Activated CD8-positive, alpha-beta memory T cell treated with anti-CD3 and anti-CD28 coated beads for 1 hour (primary cell): Measurements from ENCODE around the gene STRIP1.
A peak's percentile ranks its signal among the peaks of the same experiment; 100 is the strongest.

ENCODE experiments used
- DNase-seq, 2 donors: peaks; one replicate each; pipeline ENCODE4 v3.0.0-alpha.2; 2020; ENCODE audit warnings: low read depth in 1 of 2; ENCODE audit errors: extremely low read depth in 1 of 2

The STRIP1 gene

DNA sequence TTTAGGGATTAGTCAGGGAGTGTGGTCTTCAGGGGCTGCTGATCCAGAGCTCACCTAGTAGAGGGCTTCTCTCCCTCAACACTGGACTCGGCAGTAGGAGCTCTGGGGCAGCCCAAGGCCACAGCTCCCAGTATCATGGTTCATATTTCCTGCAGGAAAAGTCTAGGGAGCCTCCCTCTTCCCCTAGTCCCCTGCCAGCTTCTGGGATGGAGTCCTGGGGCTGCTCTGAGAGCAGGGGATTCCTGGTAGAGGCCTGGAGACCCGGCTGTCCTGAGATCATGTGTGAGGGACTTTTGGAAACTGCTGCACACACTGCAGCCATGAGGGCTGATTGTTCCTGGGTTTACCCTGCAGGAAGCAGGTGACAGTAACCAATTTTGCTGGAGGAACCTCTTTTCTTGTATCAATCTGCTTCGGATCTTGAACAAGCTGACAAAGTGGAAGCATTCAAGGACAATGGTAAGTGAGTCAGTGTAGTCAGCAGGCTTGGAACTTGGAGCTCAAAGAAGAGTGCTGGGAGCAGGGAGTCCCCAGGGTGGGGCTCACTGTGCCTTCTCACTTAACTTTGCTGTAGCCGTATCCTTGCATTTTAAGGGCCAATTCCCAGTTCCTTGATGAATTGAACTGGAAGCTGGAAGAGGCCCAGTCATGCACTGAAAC, 16.3 kb downstream of the STRIP1 start:
- no peak for DNase-seq

DNA sequence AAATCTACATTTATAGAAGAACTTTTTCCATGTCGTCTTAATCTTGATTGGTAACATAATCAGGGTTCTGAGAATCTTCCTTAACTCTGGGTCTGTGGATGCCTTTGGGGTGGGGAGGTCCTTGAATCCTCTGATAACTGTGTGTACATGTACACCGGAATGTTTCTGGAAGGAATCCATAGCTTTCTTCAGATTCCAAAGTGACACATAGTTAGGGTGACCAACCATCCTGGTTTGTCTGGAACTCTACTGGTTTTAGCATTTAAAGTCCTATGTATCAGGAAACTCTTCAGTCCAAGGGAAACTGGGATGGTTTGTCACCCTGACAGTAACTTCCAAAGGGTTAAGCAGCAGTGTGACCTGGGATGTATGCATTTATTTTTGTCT, 16.8 kb downstream of the STRIP1 start:
- DNase-seq, result no peak

DNA sequence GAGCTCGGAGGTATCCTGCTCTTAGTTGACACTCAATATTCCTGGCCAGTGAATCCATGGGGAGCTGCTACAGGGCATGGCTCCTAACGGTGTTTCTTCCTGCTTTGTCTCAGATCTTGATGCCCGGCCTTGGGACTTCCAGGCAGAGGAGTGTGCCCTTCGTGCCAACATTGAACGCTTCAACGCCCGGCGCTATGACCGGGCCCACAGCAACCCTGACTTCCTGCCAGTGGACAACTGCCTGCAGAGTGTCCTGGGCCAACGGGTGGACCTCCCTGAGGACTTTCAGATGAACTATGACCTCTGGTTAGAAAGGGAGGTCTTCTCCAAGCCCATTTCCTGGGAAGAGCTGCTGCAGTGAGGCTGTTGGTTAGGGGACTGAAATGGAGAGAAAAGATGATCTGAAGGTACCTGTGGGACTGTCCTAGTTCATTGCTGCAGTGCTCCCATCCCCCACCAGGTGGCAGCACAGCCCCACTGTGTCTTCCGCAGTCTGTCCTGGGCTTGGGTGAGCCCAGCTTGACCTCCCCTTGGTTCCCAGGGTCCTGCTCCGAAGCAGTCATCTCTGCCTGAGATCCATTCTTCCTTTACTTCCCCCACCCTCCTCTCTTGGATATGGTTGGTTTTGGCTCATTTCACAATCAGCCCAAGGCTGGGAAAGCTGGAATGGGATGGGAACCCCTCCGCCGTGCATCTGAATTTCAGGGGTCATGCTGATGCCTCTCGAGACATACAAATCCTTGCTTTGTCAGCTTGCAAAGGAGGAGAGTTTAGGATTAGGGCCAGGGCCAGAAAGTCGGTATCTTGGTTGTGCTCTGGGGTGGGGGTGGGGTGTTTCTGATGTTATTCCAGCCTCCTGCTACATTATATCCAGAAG, 19.4 kb downstream of the STRIP1 start:
- peak; percentile 19 to 54 for DNase-seq

DNA sequence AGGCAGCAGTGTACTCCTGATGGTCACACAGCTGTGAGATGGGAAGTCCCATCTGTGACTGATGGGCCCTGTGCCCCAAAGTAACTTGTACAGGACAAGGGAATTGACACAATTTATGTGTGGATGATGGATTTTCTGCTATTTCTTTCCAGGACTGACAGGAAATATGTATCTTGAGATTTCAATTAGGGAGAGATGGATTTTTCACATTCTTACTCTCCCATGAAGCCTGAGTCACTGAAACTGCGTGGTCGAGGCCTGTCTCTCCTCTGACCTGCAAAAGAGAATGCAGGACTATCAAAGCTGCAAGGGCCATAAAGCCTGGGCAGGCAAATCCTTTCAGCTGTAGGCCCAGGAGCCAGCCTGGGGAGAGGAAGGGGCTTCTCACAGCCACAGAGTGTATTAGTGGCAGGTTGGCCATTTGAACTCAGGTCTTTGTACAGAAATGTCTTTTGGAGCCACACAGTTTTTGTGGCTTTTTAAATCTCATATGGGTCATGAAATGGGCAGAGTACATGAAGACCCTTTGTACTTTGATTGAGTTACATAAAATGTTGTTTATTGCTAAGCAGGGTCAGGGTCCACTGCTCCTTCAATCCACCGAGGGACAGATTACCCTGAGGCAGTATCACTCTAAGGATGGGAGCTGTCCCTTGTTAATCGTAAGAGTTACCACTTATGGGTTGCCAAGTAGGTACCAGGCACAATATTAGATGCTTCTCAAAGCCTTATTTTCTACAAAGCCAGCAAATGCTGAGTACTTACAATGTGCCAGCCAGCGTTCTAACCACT, 21.3 kb downstream of the STRIP1 start:
- no peak for DNase-seq

DNA sequence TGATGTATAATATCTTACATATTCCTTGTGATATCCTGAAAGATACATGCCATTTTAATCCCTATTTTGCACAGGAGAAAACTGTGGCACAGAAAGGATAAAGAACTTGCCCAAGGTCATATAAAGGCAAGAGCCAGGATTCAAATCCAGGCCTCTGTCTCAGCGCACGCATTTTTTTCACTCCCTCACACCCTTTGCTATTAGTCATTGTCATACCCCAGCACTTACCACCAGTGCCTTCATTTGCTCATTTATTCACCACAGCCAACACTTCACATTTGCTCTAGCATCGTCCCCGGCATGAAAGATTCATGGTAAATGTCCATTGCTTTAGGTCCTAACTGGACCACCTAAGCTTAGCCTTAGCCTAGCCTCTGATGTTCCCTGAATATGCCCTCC, 21.9 kb downstream of the STRIP1 start:
- DNase-seq, result no peak

DNA sequence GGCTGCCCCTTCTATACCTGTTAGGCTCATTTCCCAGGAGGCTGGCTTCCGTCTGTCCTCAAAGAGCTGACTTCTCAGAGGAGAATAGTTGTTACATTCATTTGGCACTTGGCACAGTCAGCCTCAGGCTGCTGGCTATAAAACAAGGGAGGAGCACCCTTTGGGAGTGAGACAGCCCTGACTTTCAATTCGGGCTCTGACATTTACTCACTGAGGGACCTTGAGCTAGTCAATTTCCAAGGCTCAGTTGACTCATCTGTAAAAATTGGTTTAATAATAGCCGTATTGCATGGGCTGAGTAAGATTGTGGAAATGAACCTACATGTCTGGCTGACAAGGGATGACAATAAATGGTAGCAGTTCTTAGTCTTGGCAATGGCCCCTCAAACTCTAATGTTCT, 22.4 kb downstream of the STRIP1 start:
- no peak for DNase-seq

DNA sequence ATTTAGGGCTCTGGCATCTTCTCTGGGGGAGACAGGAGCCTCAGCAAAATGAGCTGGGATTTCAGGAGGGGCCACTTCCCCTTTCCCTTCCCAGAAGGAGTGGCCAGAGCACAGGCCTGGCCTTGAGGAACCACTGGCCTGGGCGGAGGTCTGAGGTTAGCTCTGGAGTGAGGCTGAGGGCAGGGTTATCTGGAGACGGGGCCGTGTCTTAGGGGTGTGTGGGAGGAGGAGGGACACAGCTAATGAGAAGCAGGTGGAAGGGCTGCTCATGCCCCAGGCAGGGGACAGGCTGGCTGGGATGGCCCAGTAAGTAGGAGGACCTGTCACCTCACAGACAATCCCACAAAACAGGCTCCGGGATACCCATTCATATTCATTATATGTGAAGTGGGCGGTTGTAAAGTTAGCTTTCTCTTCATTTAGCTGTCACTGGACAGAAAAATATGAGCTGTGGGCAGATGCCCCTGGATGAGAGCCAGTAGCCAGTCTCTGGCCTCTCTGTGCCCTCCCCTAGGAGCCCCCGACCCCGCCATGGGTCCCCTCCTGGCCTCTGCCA, 23.6 kb downstream of the STRIP1 start:
- no peak for DNase-seq

DNA sequence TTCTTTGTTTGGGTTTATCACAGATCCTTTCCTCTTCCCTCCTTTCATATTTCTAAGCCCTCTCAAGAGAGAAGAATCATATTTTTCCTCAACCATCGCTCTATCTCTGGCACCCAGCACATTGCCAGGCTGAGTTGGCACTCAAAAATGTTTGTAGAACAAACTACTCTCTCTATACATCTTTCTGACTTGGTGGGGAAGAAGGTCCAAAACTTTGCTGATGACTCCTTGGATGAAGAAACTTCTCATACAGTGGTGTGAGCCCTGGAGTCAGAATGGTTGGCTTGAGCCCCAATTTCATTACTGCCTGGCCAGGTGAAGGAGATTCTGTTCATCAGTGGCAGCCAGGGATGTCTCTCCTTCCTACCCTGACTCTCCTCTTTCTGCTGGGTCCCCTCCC, 24.2 kb downstream of the STRIP1 start:
- no peak for DNase-seq

DNA sequence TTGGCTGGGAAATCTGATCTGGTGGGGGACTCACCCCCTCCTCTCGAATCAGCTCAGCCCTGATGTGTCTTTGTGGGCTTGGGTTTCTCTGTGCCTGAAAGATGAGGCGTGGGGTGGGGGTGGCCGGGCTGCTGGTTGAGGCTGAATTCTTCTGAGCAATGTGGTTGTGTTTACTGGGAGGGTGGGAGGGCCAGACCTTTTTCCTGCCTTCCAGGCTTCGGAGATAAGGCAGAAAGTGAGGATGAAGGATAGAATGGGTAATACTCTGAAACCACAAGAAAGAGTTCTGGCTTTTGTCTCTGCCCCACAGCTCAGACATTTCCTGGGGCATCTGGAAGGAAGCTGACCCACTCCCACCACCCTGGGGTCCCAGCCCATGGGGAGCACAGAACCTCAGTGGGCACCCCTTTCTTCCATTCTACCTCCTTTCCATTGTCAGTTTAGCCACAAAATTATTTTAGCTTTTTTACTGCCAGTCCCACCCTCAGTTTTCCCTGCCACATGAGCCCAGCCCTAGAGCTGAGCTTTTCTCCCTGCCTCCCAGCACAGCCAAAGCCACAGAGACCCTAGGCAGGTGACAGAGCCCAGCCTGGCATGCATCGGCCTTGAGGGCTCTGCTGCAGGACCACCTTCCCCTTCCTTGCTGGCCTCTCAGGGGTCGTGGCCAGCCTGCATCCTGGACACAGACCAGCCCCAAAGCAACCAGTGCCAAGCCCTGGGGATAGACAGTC, 24.9 kb downstream of the STRIP1 start:
- no peak for DNase-seq

DNA sequence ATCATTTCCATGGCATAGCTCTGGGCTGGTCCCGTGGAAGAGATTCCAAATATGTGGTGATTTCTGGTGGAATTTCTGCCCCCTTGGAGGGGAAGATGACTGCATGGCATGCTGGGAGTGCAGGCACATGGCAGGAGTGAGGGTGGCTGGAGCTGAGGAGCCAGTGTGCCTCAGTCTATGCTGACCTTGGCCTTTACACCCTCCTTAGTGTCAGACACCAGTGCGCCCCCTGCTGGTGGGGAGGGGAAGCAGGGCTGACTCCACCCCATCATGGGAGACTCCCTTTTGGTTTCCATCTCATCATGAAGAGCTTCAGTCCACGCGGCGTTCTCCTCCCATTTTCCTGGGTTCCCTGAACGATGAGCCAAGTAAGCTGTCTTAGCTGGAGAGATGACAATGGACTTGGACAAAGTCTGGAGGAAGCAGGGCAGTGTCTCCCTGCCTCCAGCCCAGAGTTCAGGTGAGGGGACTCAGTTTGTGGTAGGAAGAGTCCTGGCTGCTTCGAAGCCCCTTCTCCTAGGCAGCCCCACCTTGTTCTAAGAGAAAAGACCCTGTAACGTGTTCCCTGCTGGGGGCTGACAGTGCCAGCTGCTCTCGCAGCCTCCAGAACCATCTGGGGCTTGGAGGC, 25.7 kb downstream of the STRIP1 start:
- peak; percentile 24 to 59 for DNase-seq

DNA sequence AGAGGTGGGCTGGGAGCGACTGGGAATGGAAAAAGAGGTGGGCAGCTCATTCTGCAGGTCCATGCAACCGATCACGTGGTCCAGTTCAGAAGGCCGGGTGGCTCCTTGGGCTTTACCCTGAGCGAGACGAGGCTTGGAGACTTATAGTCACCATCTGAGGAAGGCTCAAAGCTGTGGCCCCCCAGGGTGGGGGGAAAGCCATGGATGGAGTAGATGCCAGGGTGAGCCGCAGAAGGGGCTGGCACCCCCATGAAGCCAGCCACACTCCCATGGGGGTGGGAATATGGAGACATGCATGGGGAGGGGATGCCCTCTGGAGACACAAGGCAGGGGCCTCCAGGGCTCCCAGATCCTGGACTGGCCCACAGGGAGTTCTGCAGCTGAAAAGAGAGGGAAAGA, 26.2 kb downstream of the STRIP1 start:
- no peak for DNase-seq

DNA sequence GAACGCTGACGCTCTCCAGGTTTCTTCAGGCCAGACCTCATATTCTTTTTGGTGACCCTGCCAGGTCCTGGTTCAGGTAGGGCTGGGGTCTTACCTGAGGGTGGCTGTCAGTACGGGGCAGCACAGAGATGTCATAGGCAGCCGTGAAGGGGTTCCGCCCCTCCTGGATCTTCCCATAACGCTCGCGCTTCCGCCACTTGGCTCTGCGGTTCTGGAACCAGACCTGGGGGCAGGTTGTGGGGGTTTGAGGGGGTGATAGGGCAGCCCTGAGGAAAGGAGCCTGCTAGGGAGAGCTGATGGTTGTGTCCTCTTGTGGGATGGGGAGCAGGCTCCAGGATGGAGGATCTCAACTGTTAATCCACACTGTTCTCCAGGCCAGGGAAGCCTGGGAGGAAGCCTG, 26.9 kb downstream of the STRIP1 start:
- no peak for DNase-seq

DNA sequence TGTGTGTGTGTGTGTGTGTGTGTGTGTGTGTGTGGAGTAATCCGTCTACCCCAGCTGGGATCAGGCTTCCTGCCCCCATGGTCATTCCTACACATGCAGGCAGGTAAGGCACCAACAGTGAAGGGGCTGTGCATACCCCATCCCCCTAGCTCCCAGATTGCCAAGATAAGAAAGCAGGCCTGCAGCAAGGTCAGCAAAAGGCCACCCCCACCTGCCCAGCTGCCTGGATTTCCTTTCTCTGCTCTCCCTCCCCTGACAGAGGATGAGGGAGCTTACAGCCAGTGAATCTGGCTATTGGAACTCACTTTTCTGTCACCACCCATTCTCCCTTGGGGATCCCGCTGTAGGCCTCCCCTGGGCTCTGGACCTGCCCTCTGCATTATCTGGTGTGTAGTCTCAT, 28.2 kb downstream of the STRIP1 start:
- no peak for DNase-seq

DNA sequence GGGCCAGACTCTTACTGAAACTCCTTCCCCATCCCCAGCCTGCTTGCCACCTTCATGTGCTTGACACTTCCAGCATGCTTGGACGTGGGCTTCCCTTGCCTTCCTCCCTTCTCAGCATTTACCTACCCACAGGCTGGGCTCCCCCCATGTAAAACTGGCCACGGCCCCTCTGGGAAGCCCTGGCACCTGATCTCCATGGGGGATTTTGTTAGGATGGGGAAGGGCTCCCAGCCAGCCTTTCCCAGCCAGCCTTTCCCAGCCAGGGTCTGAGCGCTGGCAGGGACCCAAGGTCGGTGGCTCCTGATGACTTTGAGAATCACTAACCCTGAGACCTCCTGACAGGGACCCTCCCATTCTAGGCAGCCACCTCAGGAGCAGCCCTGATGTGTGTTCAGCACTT, 29.4 kb downstream of the STRIP1 start:
- no peak for DNase-seq

DNA sequence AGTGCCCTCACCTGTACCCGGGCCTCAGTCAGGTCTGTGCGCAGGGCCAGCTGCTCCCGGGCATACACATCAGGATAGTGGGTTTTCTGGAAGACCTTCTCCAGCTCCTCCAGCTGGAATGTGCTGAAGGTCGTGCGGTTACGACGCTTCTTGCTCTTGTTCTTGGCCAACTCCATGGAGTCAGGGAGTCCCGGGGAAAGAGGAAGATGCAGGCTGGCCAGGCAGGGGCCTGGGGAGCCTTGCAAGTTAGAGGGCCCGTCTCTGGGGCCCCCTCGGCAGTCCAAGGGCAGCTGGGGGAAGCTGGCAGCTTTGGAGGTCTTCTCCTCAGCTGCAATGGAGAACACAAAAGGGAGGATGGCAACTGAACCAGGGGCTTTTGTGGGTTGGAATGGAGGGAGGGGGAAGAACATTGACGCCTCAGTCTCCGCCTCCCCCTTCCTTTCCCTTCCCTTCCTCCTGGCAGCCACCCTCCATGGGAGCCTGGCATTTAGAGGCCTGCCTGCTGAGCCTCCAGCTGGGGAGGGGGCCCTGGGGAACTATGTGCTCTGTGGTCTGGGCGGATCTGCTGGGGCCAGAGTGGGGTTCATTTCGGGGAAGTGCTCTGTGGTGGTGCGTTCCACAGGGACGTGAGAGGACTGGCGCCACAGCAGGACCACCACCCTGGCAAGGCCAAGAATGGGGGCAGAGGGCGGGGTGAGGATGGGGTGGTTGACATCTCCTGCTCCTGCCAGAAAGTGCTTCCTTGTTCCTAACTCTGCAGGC, 30.3 kb downstream of the STRIP1 start:
- no peak for DNase-seq

DNA sequence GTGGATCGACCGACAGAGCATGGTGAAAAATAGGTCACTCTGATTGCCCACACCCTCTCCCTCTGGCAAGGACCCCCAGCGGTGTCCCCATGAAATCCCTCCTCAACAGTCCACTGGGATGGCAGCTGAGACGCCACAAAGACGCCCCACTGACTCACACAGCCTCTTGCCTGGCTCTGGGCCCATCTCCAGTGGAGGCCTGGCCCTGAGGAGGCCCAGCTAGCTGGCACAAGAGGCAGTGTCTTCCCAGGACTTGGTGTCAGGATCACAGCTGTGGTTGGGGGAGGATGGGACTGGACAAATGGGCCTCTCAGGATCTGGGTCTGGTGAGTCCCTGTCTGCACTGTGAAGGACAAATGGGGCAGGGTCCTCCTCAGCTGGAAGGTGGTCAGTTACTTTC, 31.4 kb downstream of the STRIP1 start:
- DNase-seq, result no peak

DNA sequence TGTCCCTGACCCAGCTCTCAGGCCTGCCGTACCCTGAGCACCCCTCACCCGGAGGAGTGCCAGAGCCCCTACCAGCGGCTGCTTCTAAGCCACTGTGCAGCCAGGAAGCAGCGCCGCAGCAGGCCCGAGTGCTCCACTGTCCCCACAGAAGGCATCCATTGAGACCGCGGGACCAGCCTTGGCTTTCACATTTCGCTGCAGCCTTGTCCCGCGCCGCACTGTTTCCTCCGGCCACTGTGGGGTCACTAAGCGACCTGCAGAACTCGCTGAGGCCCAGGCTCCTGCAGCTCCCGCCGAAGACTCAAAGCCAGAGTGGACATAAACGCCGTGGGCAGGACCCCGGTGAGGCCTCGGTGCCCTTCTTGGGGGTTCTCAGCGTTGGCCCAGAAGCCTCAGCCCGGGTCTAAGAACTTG, 33.1 kb downstream of the STRIP1 start:
- DNase-seq, result no peak

DNA sequence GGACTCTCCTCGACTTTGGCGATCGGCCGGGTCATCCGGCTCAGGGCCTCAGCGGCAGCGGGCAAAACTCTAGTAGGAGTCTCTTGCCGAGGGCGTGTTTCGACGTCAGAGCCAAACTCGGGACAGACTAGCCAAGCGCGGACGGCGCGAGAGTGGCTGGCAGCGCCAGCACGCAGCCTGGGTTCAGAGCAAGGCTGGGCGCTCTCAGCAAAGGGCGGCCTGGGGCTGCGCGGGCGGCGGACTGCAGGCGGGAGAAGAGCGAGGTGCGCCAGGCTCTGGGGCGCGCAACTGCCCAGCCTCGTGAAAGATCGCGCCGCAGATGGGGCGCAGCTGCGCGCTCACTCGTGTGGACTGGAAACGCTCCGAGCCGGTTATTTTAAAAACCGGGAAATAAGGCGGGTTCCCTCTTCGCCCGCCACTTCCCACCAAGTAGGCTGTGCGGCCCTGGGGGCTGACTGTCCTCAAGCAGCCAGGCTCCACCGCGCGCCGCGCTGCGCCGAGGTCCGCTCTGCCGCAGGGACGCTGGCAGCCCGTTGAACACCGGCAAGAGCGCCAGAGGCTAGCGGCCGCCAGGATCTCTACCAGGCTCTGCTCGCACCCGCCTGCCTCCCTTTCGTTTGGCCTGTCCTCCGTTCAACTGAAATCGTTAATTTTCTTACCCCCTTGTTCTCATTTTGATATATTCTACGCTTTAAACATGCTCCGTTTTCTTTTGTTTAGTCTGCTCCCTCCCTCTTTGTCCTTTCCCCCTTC, 33.6 kb downstream of the STRIP1 start:
- DNase-seq, result no peak
